Hindlimb muscle (tissue), 1 donor: ENCODE measurements around the gene SLC7A14. TPM values are rescaled to one million over a fixed set of nuclear protein-coding genes. Genes with fewer than 3 reads are reported as not detected.
"Not testable (repeated sequence)": the region's sequence is repeated elsewhere in the genome, so short reads cannot be mapped to it uniquely, and the experiment has no call there.

Source experiments
- DNase-seq: peaks from one replicate; pipeline ENCODE4 v3.0.0-alpha.2; 2013
- polyA plus RNA-seq: library from polyadenylated mRNA; unstranded; fragments of 120-200 nt; gene quantifications from one replicate; pipeline ENCODE4 v1.2.1, GENCODE V29; 2013; ENCODE audit not compliant: insufficient read length

Gene SLC7A14
- polyA plus RNA-seq, 1 donor: 0.58 TPM

- no peak for DNase-seq
Observed at GRCh38 chr3:170593634-170594033, 7.8 kb upstream of the SLC7A14 start.

GRCh38 chr3:170589113-170589512, 3.2 kb upstream of the SLC7A14 start:
- DNase-seq: no peak

GRCh38 chr3:170585008-170585936, 603 bp downstream of the SLC7A14 start:
- no peak for DNase-seq

GRCh38 chr3:170584585-170585007, 1.3 kb downstream of the SLC7A14 start:
- peak; percentile 70 for DNase-seq

GRCh38 chr3:170579646-170580045, 6.2 kb downstream of the SLC7A14 start:
- no peak for DNase-seq

GRCh38 chr3:170572665-170573253, 13.1 kb downstream of the SLC7A14 start:
- no peak for DNase-seq

- not testable (repeated sequence) for DNase-seq
Observed at GRCh38 chr3:170567598-170567997, 18.3 kb downstream of the SLC7A14 start.

GRCh38 chr3:170566413-170566812, 19.5 kb downstream of the SLC7A14 start:
- no peak for DNase-seq

- DNase-seq: no peak
Observed at GRCh38 chr3:170565495-170565894, 20.4 kb downstream of the SLC7A14 start.

- DNase-seq: no peak
Observed at GRCh38 chr3:170564664-170565063, 21.2 kb downstream of the SLC7A14 start.

- no peak for DNase-seq
Observed at GRCh38 chr3:170563712-170564423, 22.0 kb downstream of the SLC7A14 start.

- no peak for DNase-seq
Observed at GRCh38 chr3:170562080-170562479, 23.8 kb downstream of the SLC7A14 start.

GRCh38 chr3:170560717-170561382, 25.0 kb downstream of the SLC7A14 start:
- DNase-seq: no peak

GRCh38 chr3:170560296-170560695, 25.6 kb downstream of the SLC7A14 start:
- no peak for DNase-seq

- DNase-seq: no peak
Observed at GRCh38 chr3:170558427-170558826, 27.4 kb downstream of the SLC7A14 start.

GRCh38 chr3:170555329-170555728, 30.5 kb downstream of the SLC7A14 start:
- DNase-seq: no peak

- DNase-seq: no peak
Observed at GRCh38 chr3:170553788-170554757, 31.8 kb downstream of the SLC7A14 start.

GRCh38 chr3:170551252-170551651, 34.6 kb downstream of the SLC7A14 start:
- no peak for DNase-seq

- no peak for DNase-seq
Observed at GRCh38 chr3:170542704-170543103, 43.2 kb downstream of the SLC7A14 start.

- no peak for DNase-seq
Observed at GRCh38 chr3:170539897-170540296, 46.0 kb downstream of the SLC7A14 start.

GRCh38 chr3:170536712-170537111, 49.2 kb downstream of the SLC7A14 start:
- DNase-seq: no peak
